Loucy (cell line): ENCODE results near the gene UCP1.

Source experiments
- CTCF ChIP-seq: fragments of 200-600 bp; sonication (generic); conservative IDR thresholded peaks from 2 replicates; pipeline ENCODE4 v1.5.1; 2014; ENCODE audit warnings: mild to moderate bottlenecking, antibody characterized with exemption, low read length
- EZH2phosphoT487 ChIP-seq: fragments of 200-600 bp; IDR thresholded peaks from 2 replicates; pipeline ENCODE4 v1.6.1; 2018; ENCODE audit warnings: antibody characterized with exemption, mild to moderate bottlenecking, moderate library complexity, borderline replicate concordance

DNA sequence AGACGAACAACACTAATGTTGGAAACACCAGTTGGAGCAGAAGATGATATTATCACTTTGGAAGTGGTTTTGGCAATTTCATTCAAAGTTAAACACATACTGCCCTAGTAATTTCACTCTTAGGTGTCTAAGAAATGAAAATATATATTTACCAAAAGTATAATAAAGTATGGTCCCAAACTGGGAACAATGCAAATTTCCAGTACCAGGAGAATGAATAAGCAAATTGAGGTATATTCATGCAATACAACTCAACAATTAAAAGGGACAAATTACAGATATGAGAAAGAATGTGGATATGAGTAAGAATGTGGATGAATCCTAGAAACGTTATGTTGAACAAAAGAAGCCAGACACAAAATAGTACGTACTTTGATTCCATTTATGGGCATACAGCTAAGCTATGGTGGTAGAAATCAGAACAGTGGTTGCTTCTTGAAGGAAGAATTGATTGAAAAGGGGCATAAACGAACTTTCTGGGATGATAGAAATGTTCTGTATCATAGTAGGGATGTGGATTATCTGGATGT lies 34.7 kb downstream of the UCP1 start:
- TF ChIP-seq CTCF: no peak
- TF ChIP-seq EZH2phosphoT487: no peak
